ENCODE measurements around the gene RNF224.
A peak's percentile ranks its signal among the peaks of the same experiment; 100 is the strongest.

- TF ChIP-seq CTCF (IDR thresholded peaks at IDR 0.05) (peak in 3 of 4 experiments; percentile 1 to 67 (median 33)), POLR2A (IDR thresholded peaks at IDR 0.05) (peak; percentile 72 to 89)
These were observed 38.6 kb upstream of the RNF224 start, which contains the start of the genes ANAPC2 and SSNA1 for GRCh38 chr9:137188490-137189296.
